ENCODE measurements around the gene TARP.
"Not testable (repeated sequence)": the region's sequence is repeated elsewhere in the genome, so short reads cannot be mapped to it uniquely, and the experiment has no call there.

GRCh38 chr7:38249849-38250248 lies 23.6 kb downstream of the TARP start:
- TF ChIP-seq FOXM1 (IDR thresholded peaks at IDR 0.05; ENCODE audit: borderline replicate concordance); ARNT (IDR thresholded peaks at IDR 0.05); SP1 (IDR thresholded peaks at IDR 0.05); NFRKB (IDR thresholded peaks at IDR 0.05); ZNF384 (IDR thresholded peaks at IDR 0.05); L3MBTL2 (conservative IDR thresholded peaks at IDR 0.05); CTBP1 (IDR thresholded peaks at IDR 0.05; ENCODE audit: borderline replicate concordance); TARDBP (IDR thresholded peaks at IDR 0.05); SUZ12 (IDR thresholded peaks at IDR 0.05); HDGF (IDR thresholded peaks at IDR 0.05; ENCODE audit: borderline replicate concordance); FOXK2 (IDR thresholded peaks at IDR 0.05); BHLHE40 (IDR thresholded peaks at IDR 0.05; ENCODE audit: borderline replicate concordance); FOXA1 (IDR thresholded peaks at IDR 0.05): not testable (repeated sequence)
- TF ChIP-seq, protein P1, sequence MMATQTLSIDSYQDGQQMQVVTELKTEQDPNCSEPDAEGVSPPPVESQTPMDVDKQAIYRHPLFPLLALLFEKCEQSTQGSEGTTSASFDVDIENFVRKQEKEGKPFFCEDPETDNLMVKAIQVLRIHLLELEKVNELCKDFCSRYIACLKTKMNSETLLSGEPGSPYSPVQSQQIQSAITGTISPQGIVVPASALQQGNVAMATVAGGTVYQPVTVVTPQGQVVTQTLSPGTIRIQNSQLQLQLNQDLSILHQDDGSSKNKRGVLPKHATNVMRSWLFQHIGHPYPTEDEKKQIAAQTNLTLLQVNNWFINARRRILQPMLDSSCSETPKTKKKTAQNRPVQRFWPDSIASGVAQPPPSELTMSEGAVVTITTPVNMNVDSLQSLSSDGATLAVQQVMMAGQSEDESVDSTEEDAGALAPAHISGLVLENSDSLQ (IDR thresholded peaks at IDR 0.05): not testable (repeated sequence)

All from HEK293T (cell line).